HG03066 (cell line): ENCODE measurements around the gene TCEANC.
A peak's percentile ranks its signal among the peaks of the same experiment; 100 is the strongest.

Source experiments
- ATAC-seq: cut with Tn5 transposase; IDR thresholded peaks from one replicate; pipeline ENCODE4 v1.9.1; 2021; ENCODE audit warnings: low read depth; ENCODE audit not compliant: unreplicated experiment

TCEANC gene

GRCh38 chrX:13690836-13691235, 37.9 kb downstream of the TCEANC start:
- ATAC-seq: no peak

- no peak for ATAC-seq
Observed at GRCh38 chrX:13691841-13692371, 39.0 kb downstream of the TCEANC start.

GRCh38 chrX:13692771-13693231, 39.9 kb downstream of the TCEANC start:
- no peak for ATAC-seq

GRCh38 chrX:13693341-13693961, 40.5 kb downstream of the TCEANC start:
- no peak for ATAC-seq

GRCh38 chrX:13694359-13694758, 41.4 kb downstream of the TCEANC start:
- no peak for ATAC-seq

GRCh38 chrX:13694983-13695382, 42.0 kb downstream of the TCEANC start:
- no peak for ATAC-seq

- ATAC-seq: no peak
Observed at GRCh38 chrX:13695601-13696115, 42.7 kb downstream of the TCEANC start.

GRCh38 chrX:13697455-13697854, 44.5 kb downstream of the TCEANC start:
- ATAC-seq: peak; percentile 57

GRCh38 chrX:13697976-13698375, 45.0 kb downstream of the TCEANC start:
- no peak for ATAC-seq

GRCh38 chrX:13698432-13698831, 45.5 kb downstream of the TCEANC start:
- no peak for ATAC-seq

GRCh38 chrX:13699183-13699826, 46.4 kb downstream of the TCEANC start:
- peak; percentile 54 for ATAC-seq

- ATAC-seq: no peak
Observed at GRCh38 chrX:13700380-13700779, 47.4 kb downstream of the TCEANC start.

GRCh38 chrX:13702111-13702789, 49.3 kb downstream of the TCEANC start:
- ATAC-seq: no peak

- ATAC-seq: no peak
Observed at GRCh38 chrX:13703135-13703534, 50.2 kb downstream of the TCEANC start.

- ATAC-seq: no peak
Observed at GRCh38 chrX:13703589-13703988, 50.6 kb downstream of the TCEANC start.

GRCh38 chrX:13711141-13711540, 58.2 kb downstream of the TCEANC start:
- no peak for ATAC-seq
